Liver (tissue), 3 donors: Measurements from ENCODE around the gene ASIC3.

Experiments used
- EGR1 ChIP-seq, 2 donors: IDR thresholded peaks; 2 replicates each; pipeline ENCODE4 v1.6.1; 2016 to 2018; ENCODE audit warnings: antibody characterized with exemption in 2 of 2, low read depth in 2 of 2
- YY1 ChIP-seq: IDR thresholded peaks from 2 replicates; pipeline ENCODE4 v1.6.1; 2016; ENCODE audit warnings: antibody characterized with exemption, mild to moderate bottlenecking
- TF ChIP-seq, protein P1 (sequence below): fragments of 150-350 bp; IDR thresholded peaks from 2 replicates; pipeline ENCODE4 v1.5.1; 2017; ENCODE audit warnings: improper control_type of control experiment, low read depth, low read length; ENCODE audit not compliant: missing input control
- donor health status: healthy.
- donor health status: healthy.

DNA sequence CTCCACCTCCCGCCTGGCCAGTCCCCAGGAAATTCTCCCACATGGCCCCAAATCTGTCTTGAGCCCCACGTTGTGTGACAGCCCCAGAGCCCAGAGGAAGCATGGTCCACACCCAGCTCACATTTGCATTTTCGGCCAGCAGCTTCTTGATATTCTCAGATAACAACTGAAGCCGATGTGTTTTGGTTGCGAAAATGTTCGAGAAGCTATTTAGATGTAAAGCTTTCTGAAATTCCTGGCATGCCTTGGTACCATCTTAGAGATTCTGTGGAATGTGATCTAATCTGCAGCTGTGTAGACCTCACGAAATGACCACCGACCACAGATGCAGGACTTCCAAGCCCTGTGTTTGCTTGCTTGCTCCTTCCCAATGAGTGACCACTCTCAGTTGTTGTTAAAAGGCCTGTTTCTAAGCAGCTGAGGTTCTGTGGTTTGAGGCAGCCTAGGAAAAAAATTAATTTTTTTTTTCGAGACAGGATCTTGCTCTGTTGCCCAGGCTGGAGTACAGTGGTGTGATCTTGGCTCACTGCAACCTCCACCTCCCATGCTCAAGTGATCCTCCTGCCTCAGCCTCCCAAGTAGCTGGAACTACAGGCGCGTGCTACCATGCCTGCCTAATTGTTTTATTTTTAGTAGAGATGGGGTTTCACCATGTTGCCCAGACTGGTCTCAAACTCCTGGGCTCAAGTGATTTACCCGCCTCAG, 19.9 kb downstream of the ASIC3 start:
- TF ChIP-seq, protein P1, sequence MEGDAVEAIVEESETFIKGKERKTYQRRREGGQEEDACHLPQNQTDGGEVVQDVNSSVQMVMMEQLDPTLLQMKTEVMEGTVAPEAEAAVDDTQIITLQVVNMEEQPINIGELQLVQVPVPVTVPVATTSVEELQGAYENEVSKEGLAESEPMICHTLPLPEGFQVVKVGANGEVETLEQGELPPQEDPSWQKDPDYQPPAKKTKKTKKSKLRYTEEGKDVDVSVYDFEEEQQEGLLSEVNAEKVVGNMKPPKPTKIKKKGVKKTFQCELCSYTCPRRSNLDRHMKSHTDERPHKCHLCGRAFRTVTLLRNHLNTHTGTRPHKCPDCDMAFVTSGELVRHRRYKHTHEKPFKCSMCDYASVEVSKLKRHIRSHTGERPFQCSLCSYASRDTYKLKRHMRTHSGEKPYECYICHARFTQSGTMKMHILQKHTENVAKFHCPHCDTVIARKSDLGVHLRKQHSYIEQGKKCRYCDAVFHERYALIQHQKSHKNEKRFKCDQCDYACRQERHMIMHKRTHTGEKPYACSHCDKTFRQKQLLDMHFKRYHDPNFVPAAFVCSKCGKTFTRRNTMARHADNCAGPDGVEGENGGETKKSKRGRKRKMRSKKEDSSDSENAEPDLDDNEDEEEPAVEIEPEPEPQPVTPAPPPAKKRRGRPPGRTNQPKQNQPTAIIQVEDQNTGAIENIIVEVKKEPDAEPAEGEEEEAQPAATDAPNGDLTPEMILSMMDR, result no peak
- no peak for TF ChIP-seq YY1
- TF ChIP-seq EGR1 (IDR thresholded peaks at IDR 0.05; ENCODE audit: low read depth in 2 of 2), result no peak
